Measurements from ENCODE around the gene HNRNPR. TPM values are rescaled to one million over a fixed set of nuclear protein-coding genes. Genes with fewer than 3 reads are reported as not detected.
"Not testable (repeated sequence)": the region's sequence is repeated elsewhere in the genome, so short reads cannot be mapped to it uniquely, and the experiment has no call there.

Gene HNRNPR
- total RNA-seq, 2 experiments from 2014 or later: 190 to 210 TPM

DNA sequence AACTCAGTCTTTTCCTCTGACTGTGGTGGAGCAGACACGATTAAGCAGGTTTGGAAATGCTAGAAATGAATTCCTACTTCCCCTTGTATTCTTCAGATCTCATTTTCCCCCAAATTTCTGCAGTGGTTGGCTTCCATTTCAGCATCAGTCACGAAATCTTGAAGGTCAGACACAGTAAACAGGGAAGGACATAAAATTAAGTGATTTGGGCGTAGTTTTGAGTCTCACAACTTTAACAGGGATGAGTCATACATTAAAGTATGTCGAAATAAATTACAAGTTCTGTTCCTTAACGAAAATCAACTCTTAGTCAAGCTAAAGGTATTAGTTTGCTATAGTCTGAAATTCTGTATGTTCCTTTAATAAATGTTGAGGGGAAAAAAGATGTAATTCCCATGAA is 61.1 kb downstream of the HNRNPR start:
- DNase-seq (no peak), ATAC-seq (no peak)
- Mint-ChIP-seq H3K36me3 (ENCODE audit: low read depth) (peaks cover 21% of the 10 kb centered on the region), H3K9me3 (ENCODE audit: low read depth) (no peaks in the 10 kb centered on the region), H3K4me1 (no peaks in the 10 kb centered on the region), H3K27ac (no peak overlapping the region), H3K4me3 (no peak overlapping the region), H3K27me3 (no peaks in the 10 kb centered on the region)
- intact Hi-C loops (cut with DNase I, micrococcal nuclease): no loop called here
- ChIA-PET CTCF (no interaction called here), POLR2A (interaction anchor here (0.6 kb wide), 1 partner anchor 137 kb away, joined by 3 read pairs; no protein-coding TSS in a partner anchor)

DNA sequence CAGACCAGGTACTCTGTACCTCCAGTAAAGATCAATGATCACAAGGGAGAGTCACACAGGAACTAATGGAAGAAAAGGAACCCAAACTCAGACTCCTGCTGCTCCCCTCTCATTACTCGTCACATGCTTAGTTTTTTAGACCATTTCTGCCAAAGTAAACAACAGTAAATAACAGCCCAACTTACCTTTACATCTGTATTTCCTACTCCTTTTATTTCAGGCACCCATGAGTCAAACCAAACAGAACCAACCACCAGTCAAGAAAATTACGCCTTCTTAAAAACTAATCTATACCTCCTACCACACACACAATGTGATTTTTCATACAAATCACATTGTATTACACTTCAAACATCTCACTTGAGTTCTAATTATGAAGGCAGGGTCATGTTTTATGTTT is 65.4 kb downstream of the HNRNPR start:
- ChIA-PET POLR2A (no interaction called here), CTCF (interaction anchor here (0.6 to 1.4 kb wide), 5 partner anchors 11 to 184 kb away, joined by 3 to 7 read pairs (median 4); no protein-coding TSS in a partner anchor)
- Mint-ChIP-seq H3K4me3 (no peak overlapping the region), H3K4me1 (no peaks in the 10 kb centered on the region), H3K9me3 (ENCODE audit: low read depth) (no peaks in the 10 kb centered on the region), H3K27me3 (peaks cover 16% of the 10 kb centered on the region), H3K27ac (no peak overlapping the region), H3K36me3 (ENCODE audit: low read depth) (peaks cover 10% of the 10 kb centered on the region)
- DNase-seq (no peak), ATAC-seq (no peak)
- intact Hi-C loops (cut with DNase I, micrococcal nuclease): loop anchor here in 1 of 2 experiments (5.0 kb wide), 2 partner anchors 61 to 81 kb away; partner anchors contain the start of gene HTR1D

DNA sequence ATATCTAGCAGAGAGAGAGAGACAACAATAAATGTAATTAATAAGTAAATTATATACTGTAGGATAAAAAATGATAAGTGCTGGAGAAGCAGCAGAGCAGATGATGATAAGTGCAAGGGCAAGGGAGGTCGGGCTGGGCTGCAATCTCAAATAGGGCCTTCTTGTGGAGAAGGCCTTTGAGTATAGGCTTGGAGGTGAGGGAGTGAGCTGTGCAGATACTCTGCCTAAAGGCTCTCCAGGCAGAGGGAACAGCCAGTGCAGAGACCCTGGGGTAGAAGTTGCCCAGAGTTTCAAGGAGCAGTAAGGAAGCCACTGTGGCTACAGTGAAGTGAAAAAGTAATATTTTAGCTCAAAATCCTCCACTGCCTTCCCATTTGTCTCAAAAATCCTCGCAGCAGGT is 67.6 kb downstream of the HNRNPR start:
- intact Hi-C loops (cut with DNase I, micrococcal nuclease): loop anchor here in 1 of 2 experiments (5.0 kb wide), 2 partner anchors 59 to 79 kb away; partner anchors contain the start of gene HTR1D
- H3K27me3 Mint-ChIP-seq: peaks cover 20% of the 10 kb centered on the region
- POLR2A ChIA-PET: no interaction called here
- DNase-seq (no peak), ATAC-seq (no peak)
- no peak overlapping the region for H3K27ac Mint-ChIP-seq
- no peaks in the 10 kb centered on the region for H3K4me1 Mint-ChIP-seq
- CTCF ChIA-PET: no interaction called here
- H3K4me3 Mint-ChIP-seq: no peak overlapping the region
- H3K9me3 Mint-ChIP-seq (ENCODE audit: low read depth): no peaks in the 10 kb centered on the region
- H3K36me3 Mint-ChIP-seq (ENCODE audit: low read depth): peaks cover 4% of the 10 kb centered on the region

DNA sequence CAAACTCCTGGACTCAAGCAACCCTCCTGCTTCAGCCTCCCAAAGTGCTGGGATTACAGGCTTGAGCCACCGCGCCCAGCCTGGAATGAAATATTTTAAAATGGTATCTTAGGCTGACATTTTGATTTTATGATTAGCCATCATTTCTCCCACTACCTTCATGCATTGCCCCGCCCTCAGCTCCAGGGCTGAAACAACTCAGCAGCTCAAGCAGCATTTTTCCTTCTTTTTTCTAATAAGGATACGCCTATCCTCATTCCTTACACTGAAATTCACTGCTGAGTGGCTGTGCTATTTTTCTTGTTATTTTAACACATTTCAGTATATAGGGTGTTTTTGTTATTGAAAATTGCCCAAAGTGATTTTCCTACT is 70.0 kb downstream of the HNRNPR start:
- no peak for DNase-seq
- CTCF ChIA-PET: interaction anchor here (1.0 to 1.4 kb wide), 3 partner anchors 12 to 57 kb away, joined by 3 to 4 read pairs (median 3); partner anchors contain the start of gene HTR1D
- H3K4me1 Mint-ChIP-seq: no peaks in the 10 kb centered on the region
- no peak overlapping the region for H3K4me3 Mint-ChIP-seq
- no peak for ATAC-seq
- no peak overlapping the region for H3K27ac Mint-ChIP-seq
- POLR2A ChIA-PET: no interaction called here
- H3K36me3 Mint-ChIP-seq (ENCODE audit: low read depth): no peaks in the 10 kb centered on the region
- H3K9me3 Mint-ChIP-seq (ENCODE audit: low read depth): no peaks in the 10 kb centered on the region
- intact Hi-C loops (cut with DNase I, micrococcal nuclease): no loop called here
- peaks cover 24% of the 10 kb centered on the region for H3K27me3 Mint-ChIP-seq

DNA sequence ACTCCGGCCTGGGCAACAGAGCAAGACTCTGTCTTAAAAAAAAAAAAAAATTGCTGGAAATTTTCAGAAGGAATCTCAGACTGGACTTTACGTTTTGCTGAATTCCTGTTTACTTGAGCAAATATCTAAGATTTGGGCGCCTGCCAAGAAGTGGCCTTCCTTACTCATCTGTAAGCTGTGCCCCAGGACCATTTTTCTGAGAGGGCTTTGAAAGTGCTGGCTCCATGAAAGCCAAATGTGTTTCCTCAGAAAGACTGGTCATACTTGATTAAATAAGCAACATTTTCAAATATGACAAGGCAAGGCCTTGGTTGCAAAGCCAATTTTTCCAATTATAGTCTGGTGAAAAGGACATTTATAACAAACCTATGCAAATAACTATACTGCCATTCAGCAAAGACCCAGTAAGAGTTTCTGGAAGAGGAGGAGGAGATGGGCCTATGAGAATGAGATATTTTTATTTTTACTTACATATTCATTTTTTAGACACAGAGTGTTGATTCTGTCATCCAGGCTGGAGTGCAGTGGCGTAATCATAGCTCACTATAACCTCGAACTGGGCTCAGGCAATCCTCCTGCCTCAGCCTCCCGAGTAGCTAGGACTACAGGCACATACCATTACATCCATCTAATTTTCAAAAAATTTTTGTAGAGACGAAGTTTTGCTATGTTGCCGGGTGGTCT is 70.5 kb downstream of the HNRNPR start:
- no peak for ATAC-seq
- peaks cover 26% of the 10 kb centered on the region for H3K27me3 Mint-ChIP-seq
- no peaks in the 10 kb centered on the region for H3K4me1 Mint-ChIP-seq
- no peak overlapping the region for H3K27ac Mint-ChIP-seq
- no peak for DNase-seq
- H3K36me3 Mint-ChIP-seq (ENCODE audit: low read depth): no peaks in the 10 kb centered on the region
- CTCF ChIA-PET: interaction anchor here (1.4 kb wide), 1 partner anchor 22 kb away, joined by 3 read pairs; no protein-coding TSS in a partner anchor
- POLR2A ChIA-PET: no interaction called here
- no peaks in the 10 kb centered on the region for H3K9me3 Mint-ChIP-seq (ENCODE audit: low read depth)
- intact Hi-C loops (cut with DNase I, micrococcal nuclease): no loop called here
- no peak overlapping the region for H3K4me3 Mint-ChIP-seq

DNA sequence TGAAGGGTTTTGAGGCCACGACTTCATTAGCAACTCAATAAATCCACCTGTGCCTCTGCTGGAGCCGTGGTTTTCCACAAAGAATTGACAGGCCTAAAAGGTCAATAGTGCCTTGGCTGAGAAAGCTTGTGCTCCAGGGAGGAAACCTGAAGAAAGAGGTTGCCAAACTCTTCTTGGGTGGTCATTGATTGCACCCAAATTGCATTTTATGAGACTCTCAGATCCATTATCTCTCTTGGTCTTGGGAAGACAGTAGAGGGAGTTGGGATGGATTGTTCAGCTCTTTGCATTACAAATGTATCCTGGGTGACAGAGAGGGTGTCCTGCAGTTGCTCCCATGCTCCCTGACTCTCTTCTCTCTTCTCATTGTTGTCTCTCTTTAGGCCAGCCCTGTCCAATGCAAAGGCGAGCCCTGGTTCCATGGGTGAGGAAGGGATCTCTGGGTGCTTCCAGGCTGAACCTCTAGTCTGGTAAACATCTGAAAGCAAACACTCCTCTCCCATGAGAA is 80.7 kb downstream of the HNRNPR start:
- no peaks in the 10 kb centered on the region for H3K27me3 Mint-ChIP-seq
- ChIA-PET POLR2A (no interaction called here), CTCF (interaction anchor here (0.6 to 1.4 kb wide), 5 partner anchors 78 to 1158 kb away, joined by 3 to 4 read pairs (median 3); no protein-coding TSS in a partner anchor)
- H3K4me3 Mint-ChIP-seq: no peak overlapping the region
- H3K36me3 Mint-ChIP-seq (ENCODE audit: low read depth): no peaks in the 10 kb centered on the region
- no peak for DNase-seq
- ATAC-seq: no peak
- H3K4me1 Mint-ChIP-seq: no peaks in the 10 kb centered on the region
- no peaks in the 10 kb centered on the region for H3K9me3 Mint-ChIP-seq (ENCODE audit: low read depth)
- H3K27ac Mint-ChIP-seq: no peak overlapping the region
- intact Hi-C loops (cut with DNase I, micrococcal nuclease): no loop called here

DNA sequence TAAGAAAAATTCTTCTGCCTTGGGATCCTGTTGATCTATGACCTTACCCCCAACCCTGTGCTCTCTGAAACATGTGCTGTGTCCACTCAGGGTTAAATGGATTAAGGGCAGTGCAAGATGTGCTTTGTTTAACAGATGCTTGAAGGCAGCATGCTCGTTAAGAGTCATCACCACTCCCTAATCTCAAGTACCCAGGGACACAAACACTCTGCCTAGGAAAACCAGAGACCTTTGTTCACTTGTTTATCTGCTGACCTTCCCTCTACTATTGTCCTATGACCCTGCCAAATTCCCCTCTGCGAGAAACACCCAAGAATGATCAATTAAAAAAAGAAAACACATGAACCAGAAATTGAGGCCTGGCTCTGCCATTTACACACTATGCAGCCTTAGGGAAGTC is 86.0 kb downstream of the HNRNPR start:
- H3K27ac Mint-ChIP-seq; H3K9me3 Mint-ChIP-seq (ENCODE audit: low read depth); DNase-seq; CTCF ChIA-PET; H3K36me3 Mint-ChIP-seq (ENCODE audit: low read depth); ATAC-seq; H3K4me3 Mint-ChIP-seq; H3K4me1 Mint-ChIP-seq; intact Hi-C loops (cut with DNase I, micrococcal nuclease); H3K27me3 Mint-ChIP-seq: not testable (repeated sequence)
- POLR2A ChIA-PET: interaction anchor here (0.6 kb wide), 1 partner anchor 51 kb away, joined by 4 read pairs; no protein-coding TSS in a partner anchor

DNA sequence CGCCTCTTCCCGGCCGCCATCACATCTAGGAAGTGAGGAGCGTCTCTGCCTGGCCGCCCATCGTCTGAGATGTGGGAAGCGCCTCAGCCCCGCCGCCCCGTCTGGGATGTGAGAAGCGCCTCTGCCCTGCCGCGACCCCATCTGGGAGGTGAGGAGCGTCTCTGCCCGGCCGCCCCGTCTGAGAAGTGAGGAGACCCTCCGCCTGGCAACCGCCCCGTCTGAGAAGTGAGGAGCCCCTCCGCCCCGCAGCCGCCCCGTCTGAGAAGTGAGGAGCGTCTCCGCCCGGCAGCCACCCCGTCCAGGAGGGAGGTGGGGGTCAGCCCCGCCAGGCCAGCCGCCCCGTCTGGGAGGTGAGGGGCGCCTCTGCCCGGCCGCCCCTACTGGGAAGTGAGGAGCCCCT is 86.7 kb downstream of the HNRNPR start:
- H3K4me3 Mint-ChIP-seq; H3K27ac Mint-ChIP-seq; H3K36me3 Mint-ChIP-seq (ENCODE audit: low read depth); CTCF ChIA-PET; H3K27me3 Mint-ChIP-seq; DNase-seq; intact Hi-C loops (cut with DNase I, micrococcal nuclease); POLR2A ChIA-PET; H3K9me3 Mint-ChIP-seq (ENCODE audit: low read depth); H3K4me1 Mint-ChIP-seq; ATAC-seq: not testable (repeated sequence)

Other genes starting within 250 kb of the HNRNPR start
- 10 to 100 TPM; 13.2 to 13.6 TPM for gene LUZP1, start 175.4 kb downstream of the HNRNPR start, total RNA-seq
- not detected for gene HTR1D, start 126.8 kb downstream of the HNRNPR start, total RNA-seq
- gene ZNF436, start 25.6 kb upstream of the HNRNPR start, total RNA-seq: 1 to 10 TPM; 5.2 to 6.1 TPM
- 1 to 10 TPM; 5.5 to 6.8 TPM for gene TCEA3, start 80.5 kb upstream of the HNRNPR start, total RNA-seq
- gene ASAP3, start 139.9 kb upstream of the HNRNPR start, total RNA-seq: under 1 TPM; 0.37 to 0.57 TPM
- 10 to 100 TPM; 25.0 to 32.0 TPM for gene E2F2, start 186.9 kb upstream of the HNRNPR start, total RNA-seq
- 10 to 100 TPM; 42.6 to 43.9 TPM for gene ID3, start 215.2 kb upstream of the HNRNPR start, total RNA-seq